Nucleus accumbens (tissue), 56 donors: ENCODE results near the gene PTPN2.
"Not testable (repeated sequence)": the region's sequence is repeated elsewhere in the genome, so short reads cannot be mapped to it uniquely, and the experiment has no call there.

Source experiments
- DNase-seq, 56 donors: peaks; one replicate each; lab custom pipeline; 2025; lab: John Stamatoyannopoulos, UW

Gene PTPN2

DNA sequence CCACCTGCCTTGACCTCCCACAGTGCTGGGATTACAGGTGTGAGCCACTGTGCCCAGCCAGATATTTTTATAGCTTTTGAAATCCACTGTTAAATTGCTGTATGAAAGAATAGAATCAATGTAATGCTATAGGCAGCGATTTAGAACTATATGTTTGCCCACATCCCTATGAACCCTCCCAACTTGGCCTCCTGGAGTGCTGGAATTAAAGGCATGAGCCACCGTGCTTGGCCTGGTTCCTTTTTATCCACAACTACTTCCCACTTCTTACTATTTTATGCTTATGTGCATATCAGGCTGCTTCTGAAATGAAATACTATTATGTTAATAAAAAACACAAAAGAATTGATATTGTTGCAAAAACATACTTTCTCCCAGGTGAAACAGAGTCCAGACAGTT, 11.6 kb upstream of the PTPN2 start:
- no peak for DNase-seq

DNA sequence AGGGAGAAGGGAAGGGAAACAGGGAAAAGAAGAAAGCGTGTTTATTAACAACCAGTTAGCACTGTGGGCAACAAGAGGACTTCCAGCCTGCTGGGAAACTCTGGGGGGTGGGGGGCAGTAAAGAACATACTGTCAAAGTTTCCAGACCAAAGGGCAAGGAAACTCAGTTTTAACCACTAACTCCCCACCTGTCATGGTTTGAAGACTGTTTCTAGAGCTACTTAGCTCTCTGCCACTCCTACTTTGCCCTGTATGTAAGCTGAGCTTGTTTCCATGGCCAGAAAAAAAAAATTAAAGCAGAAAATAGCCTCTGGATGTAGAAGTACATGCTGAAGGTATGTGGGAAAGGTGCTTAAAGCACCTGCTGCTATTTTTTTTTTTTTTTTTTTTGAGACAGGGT, 11.0 kb upstream of the PTPN2 start:
- no peak for DNase-seq

DNA sequence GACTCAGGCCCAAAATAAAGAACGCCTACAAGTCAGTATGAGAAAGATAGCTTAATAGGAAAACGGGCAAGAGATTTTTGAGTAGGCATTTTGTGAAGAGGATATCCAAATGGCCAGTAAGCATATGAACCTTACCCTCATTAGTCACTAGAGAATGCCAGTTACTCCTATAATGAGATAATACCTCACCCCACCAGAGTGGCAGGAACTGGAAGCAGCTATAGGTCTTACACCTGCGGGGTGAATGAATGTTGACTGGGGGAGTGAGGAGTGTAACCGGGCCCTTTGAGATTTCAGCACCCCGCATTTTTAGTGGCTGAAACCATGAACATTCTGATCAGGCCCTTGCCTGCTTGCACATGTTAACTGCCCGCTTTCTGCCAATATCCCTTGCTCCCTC, 7.5 kb upstream of the PTPN2 start:
- DNase-seq, result no peak

DNA sequence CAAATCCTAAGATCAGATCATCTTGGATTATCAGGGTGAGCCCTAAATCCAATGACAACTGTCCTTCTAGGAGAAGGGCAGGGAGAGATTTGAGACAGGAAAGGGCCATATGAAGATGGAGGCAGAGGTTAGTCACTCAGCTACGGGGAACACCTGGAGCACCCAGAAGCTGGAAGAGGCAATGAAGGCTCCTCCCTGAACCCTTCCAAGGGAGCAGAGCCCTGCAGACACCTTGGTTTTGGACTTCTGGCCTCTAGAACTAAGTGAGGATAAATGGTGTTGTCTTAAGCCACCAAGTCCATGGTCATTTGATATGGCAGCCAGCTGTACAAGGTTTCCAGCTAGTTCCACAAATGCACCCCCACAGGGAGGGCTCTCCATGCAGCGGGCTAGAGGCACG, 6.9 kb upstream of the PTPN2 start:
- DNase-seq, result no peak

DNA sequence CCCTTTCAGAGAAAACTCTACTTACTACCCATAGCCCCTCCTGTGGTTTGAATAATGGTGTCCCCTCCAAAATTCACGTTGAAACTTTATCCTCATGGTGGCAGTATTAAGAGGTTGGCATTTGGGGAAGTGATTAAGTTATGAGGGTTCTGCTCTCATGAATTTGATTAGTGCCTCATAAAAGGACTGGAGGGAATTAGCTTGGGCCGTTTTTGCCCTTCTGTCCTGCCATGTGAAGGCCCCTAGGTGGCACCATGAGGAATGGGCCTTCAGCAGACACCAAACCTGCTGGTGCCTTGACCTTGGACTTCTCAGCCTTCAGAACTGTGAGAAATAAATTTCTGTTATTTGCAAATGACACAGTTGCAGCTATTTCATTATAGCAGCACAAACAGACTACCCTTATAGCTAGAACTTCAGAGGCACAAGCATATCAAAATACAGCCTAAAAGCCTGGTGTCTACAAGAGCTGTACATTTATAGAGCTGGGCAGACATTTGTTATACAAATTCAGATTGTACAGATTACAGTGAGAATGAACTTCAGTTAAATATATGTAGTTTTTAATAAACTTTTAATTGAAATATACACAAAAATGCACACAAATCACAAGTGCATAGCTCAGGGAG, 2.6 kb upstream of the PTPN2 start:
- DNase-seq, result no peak

DNA sequence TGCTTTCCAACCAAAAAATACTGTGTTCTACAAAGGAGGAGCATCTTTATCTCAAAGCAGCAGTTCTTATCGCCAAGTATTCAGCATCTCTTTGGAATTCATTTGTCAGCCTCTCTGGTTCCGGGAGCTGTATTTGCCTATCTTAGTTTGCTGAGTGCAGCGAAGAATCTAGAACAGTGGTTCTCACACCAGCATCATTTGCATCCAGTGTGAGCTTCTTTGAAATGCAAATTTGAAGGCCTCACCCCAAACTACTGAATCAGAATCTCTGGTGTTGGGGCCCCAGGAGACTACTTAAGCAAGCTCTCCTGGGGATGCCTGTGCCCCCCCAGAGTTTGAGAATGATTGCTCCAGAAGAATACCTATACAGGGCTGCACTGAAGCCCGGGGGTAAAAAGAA, 1.5 kb upstream of the PTPN2 start:
- no peak for DNase-seq

DNA sequence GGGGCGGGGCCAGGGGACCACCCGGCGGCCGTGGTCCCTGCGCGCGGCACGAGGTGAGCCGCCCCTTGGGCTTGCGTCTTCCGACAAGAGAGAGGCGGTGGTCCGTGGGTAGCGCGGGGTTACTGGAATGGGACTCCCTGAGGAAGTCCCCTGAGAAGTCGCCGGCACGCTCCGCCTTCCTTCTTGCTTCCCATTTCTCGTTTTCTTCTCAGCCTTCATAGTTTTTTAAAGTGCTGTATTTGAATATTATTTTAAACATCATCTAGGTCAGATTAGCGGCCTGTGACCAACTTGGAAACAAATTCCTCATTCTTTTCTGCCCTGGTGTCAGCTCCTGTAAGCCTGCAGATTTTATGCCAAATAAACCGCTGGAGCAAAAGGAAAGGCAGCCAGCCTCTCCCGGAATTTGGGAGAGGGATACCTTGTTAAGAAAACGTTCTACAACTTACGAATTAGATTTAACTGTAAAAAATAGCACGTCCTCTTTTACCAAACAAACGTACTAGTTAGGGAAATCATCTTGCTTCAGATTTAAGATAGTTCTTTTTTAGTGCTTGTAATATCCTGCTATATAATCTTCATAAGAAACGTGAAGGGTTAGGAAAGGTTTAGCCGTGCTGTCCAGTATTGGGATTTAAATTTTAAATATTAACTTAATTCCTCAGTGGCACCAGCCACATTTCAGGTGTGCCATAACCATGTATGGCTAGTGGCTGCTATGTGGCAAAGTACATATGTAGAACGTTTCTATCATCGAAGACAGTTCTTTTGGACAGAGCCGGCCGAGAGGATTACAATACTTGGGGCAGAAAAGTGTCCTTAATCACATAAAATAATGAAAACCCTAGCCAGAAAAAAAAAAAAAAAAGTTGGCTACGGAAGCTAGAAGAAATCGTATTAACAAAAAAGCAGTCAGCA, 628 bp upstream of the PTPN2 start:
- peak in 4 of 56 donors; percentile 26 to 72 (median 60) for DNase-seq

DNA sequence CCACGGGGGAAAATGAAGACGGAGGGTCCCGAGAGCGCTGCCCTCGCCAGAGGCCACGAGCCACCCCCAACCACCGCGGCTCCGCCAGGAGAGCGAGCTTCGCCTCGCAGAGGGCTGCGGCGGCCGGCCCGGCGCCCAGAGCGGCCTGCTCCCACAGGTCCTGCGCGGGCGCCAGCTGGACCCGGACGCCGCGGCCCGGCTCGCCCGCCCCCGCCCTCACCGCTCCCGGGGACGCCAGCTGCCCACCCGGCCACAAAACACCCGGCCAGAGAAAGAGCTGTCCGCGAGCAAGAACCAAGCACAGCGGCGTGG, 709 bp downstream of the PTPN2 start:
- DNase-seq, result peak in 7 of 56 donors; percentile 46 to 57 (median 51)

DNA sequence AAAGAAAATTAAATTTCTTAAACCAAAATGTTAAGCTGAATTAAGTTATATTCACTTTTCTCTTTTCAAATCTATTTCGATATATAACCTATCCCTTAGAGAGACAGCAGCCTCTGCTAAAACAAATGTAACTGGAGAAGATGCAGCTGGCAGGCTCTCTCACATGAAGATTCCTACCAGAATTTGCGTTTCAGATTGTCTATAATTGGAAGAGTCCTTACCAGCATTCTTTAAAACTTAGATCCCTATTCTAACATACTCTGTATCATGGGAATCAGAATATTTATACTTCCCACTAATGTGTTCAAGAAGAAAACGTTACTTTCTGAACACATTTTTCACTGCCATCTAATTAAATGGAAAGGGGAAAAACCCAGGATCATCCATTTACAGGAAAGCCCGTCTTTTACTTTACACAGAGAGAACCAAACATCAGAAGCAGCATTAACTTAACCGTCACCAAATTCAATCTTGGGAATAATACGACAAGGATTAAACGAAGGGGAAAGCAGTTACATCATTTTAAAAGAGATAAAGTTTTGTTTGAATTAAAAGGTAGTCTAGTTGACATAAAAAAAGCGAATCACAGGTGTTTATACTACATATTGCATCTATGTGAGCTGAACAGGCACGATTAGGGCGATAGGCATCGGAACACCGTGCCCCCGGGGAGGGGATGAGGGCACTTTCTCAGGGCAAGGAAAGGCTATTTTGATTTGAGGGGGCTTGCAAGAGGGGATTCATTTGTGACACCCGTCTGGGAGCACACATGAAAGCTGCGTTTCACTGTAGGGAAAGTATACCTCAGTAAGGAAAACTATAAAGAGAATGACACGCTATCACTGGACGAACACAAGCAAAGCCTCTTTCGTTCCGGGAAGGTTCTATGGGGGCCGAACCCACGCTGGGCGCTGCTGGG, 1.3 kb downstream of the PTPN2 start:
- peak in 7 of 56 donors; percentile 31 to 49 (median 34) for DNase-seq

DNA sequence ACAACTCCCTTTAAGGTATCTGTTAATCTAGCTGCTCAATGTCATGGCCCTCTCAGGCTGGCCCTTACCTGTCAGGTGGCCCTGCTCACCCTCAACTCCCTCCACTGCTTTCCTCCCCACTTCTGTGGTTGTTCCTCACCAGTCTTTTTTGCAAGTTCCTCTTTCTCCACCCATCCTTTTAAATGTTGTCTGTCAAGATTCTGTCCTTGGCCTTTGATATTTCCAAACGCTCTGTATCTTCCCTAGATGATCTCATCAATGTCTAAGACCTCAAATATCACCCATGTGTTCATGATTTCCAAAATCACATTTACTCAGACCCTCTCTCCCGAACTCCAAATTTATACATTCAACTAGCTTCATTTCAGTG, 3.5 kb downstream of the PTPN2 start:
- no peak for DNase-seq

DNA sequence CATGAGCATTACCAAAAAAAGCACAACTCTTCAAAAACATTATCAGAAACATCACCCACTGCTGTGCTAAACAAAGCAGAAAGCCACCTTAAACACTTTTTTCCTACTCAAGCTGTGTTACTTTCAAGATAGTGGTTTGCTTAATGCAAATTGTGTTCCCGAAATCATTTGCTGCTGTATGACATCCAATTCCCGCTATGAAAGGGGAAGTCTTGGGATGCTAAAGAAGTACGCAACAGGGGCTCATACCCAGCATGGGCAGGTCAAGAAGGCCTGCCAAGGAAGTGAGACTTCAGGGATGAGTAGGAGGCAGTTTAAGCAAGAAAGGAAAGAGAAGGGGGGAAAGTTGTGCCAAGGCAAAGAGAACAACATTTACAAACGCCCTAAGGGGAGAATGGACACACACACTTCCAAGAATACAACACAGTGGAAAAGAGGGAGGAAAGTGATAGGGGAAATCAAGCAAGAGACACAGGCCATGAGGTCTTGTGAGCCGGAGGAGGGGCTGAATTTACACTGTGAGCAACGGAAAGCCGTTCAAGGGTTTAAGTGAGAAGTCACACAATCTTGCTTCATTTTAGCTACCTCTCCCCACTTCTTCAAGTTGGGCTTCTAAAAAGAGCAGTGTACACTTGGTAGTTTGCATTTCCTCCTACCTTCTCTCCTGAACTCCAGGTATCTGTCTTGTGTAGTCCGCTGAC, 4.0 kb downstream of the PTPN2 start:
- no peak for DNase-seq

DNA sequence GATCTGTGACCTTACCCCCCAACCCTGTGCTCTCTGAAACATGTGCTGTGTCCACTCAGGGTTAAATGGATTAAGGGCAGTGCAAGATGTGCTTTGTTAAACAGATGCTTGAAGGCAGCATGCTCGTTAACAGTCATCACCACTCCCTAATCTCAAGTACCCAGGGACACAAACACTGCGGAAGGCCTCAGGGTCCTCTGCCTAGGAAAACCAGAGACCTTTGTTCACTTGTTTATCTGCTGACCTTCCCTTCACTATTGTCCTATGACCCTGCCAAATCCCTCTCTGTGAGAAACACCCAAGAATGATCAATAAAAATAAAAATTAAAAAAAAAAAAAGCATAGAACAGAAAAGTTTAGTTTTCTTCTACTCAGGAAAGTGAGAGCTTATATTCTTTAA, 9.0 kb downstream of the PTPN2 start:
- DNase-seq, result not testable (repeated sequence)

DNA sequence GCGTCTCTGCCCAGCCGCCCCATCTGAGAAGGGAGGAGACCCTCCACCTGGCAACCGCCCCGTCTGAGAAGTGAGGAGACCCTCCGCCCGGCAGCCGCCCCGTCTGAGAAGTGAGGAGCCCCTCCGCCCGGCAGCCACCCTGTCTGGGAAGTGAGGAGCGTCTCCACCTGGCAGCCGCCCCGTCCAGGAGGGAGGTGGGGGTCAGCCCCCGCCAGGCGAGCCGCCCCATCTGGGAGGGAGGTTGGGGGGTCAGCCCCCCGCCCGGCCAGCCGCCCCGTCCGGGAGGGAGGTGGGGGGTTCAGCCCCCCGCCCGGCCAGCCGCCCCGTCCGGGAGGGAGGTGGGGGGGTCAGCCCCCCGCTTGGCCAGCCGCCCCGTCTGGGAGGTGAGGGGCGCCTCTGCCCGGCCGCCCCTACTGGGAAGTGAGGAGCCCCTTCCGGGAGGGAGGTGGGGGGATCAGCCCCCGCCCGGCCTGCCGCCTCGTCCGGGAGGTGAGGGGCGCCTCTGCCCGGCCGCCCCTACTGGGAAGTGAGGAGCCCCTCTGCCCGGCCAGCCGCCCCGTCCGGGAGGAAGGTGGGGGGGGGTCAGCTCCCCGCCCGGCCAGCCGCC, 10.0 kb downstream of the PTPN2 start:
- DNase-seq, result not testable (repeated sequence)

DNA sequence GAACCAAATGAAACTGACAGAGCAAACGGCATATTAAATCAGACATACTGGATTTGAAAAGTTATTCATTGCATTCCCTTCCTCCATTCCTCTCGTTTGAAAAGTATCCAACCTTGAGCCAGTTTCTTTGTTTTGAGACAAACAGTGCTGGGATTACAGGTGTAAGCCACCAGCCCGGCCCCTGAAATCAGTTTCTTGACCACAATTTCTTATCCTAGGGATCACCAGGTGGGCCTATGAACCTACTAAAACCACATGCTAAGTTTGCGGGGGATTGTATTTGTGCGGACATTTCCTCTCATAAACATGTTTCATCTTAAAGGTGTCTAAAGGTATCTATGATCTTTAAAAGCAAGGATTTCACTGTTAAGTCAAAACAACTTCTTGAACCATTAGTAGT, 11.6 kb downstream of the PTPN2 start:
- no peak for DNase-seq

DNA sequence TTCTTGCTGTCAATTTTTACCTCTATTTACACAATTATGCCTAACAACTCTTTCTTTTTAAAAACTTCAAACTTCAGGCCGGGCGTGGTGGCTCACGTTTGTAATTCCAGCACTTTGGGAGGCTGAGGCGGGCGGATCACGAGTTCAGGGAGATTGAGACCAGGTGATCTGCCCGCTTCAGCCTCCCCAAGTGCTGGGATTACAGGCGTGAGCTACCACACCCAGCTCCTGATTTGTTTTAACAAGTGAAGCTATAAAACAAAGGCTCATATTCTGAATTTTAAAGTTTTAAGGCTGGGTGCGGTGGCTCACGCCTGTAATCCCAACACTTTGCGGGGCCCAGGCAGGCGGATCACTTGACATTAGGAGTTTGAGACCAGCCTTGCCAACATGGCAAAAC, 15.5 kb downstream of the PTPN2 start:
- DNase-seq, result no peak

DNA sequence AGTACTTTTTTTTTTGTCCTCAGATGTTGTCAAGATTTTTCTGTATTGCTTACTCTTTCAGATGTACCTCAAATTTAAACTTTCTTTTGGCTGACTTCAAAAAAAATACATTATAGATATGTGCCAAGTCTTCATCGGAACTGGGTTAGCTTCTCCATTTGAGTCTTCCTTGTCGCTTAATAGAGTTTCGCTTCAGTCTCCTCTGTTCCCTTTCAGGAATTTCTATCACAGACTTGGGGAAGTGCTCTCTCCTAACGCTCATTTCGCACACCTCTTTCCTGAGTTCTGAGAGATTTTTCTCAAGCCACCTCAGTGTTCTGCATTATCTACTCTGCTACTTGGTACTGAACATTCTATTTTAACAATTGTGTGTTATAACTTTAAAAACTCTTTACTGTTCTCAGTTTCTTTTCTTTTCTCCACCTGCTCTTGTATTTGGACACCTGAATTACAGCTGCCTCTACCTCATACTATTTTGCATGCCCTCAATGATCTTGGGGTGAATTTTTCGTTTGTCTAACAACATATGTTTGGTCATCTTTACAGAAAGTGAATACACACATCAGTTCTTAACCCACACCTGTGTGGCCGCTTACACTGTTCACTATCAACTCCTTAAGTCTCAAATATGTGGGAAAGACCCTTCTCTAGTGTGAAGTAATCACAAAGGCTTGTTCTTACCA, 16.5 kb downstream of the PTPN2 start:
- DNase-seq, result no peak

DNA sequence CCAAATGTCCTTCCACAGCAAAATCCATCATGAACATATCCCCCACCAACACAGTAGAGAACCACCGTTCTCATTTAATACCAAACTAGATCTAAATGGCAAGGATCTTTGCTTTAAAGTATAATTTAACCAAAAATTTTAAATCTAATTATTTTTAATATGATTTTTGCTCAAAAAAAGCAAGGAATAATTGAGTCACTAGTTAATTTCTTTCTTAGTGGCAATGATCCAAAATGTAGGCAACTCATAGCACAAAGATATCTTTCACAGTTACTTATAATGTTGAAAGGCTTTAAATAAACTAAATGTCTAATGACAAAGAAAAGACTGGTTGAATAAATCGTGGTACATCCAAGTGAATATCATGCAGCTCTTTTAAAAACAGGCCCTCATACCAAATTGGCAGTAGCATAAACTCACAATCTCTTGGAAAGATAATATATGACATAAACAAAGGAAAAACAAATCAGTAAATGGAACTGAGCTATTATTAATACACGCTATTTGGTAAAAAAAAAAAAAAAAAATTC, 20.3 kb downstream of the PTPN2 start:
- DNase-seq, result no peak

DNA sequence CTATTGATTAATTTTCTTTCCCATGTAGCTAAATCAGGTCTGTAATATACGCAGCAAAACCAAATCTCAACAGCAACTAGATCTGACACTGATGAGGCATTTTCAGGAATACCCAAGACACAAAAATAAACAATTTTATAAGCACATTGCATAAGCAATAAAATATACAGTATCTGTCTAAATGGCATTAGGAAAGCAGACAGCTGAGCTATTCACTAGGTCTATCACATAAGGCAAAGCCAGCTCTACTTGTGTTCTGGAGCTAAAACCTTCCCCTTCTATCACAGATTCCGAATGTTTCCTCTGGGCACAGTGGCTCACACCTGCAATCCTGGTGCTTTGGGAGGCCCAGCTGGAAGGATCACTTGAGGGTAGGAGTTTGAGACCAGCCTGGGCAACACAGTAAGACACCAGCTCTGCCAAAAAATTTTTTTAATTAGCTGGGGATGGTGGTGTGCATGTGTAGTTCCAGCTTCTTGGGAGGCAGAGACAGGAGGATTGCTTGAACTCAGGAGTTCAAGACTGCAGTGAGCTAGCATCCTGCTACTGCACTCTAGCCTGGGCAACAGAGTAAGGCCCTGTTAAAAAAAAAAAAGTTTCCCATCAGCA, 21.1 kb downstream of the PTPN2 start:
- DNase-seq, result no peak

DNA sequence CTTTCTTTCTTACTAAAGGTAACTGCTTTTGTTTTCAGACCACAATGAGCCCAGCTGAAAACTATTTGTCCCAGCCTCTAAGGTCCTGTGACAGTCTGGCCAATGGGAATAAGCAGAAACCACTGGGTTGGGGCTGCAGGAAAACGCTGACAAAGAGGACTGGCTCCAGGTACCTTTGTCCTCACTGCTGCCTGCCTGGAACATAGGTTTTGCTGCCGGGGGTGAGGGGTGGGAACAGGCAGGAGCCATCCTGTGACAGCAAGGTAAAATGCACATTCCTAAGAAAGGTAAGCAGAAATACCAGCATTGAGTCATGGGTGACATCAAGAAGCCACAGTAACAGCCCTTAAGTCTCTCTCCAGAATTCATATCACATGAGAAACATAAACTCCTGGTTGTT, 21.6 kb downstream of the PTPN2 start:
- DNase-seq, result no peak
